DMS114 treated with DMSO at 0.1 percent for 48 hours (cell line): ENCODE data around the gene EIF3L.

Source experiments
- DNase-seq: peaks from one replicate; lab custom pipeline; 2025; ENCODE audit not compliant: unreplicated experiment; lab: John Stamatoyannopoulos, UW

The EIF3L gene

DNA sequence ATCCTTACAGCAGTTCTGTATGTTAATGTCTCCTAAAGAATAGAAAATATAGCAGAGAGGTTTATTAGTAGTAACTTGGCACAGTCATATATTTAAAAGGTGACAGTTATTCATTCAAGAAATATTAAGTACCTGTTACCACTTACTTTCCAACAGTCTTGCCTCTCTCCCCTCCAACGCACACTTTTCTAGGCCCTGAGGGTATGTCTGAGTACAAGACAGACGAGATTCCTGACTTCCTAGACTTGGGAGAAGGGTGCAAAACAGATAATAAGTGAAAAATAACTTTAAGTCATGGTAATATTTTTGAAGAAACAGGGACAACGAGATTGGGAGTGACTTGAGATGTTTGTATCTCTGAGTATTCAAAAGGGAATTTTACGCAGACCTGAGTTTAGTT lies 1.6 kb downstream of the EIF3L start:
- no peak for DNase-seq

DNA sequence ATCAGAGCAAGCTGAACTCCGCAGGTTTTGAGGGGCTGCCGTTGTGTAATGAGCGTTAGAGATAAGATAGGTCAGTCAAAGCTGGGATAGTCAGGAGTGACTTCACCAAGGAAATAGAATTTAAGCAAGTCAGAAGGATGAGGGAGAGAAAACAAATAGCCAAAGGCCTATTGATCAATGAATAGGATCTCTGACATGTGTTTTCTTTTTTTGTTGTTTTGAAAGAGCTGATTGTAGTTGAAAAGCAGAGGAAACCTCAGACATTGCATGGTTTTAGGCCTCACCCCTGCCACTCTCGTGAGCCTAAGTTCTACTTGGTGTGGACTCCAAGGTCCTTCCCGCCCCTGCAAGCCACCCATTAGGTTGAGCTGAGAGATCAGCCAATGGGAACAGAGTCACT lies 3.2 kb downstream of the EIF3L start:
- no peak for DNase-seq

DNA sequence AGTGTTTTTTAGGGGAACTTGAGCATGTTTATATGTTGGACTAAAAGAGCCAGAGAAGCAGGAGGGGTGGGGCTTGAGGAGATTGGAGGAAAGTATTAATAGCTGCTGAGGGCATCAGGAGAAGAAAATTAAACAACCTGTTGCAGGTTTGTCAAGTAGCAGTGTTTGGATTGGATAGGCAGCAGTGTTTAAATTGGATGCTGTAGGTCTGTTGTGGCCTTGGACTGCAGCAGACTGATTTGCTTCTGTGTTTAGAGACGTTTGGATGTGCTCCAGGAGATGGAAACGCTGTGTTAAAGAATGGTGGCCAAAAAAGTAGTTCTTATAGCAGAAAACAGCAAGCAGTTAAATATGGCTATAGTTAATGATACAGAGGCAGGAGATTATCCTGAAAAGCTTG lies 5.7 kb downstream of the EIF3L start:
- no peak for DNase-seq

DNA sequence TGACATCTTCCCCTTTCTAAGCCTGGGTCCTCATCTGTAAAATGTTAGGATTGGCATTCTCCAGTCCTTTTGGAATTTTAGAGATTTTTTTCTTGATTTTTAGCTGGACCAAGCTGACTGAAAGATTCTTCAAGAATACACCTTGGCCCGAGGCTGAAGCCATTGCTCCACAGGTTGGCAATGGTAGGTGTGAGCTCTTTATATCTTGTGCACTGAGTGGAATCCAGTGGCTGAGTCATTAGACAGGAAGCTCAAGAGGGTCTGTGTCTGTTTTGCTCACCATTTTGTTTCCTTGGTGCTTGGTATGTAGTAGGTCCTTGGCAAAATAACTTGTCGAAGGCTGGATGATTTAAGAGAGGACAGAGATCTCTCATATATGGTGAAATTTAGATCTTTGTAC lies 6.2 kb downstream of the EIF3L start:
- DNase-seq, result no peak

DNA sequence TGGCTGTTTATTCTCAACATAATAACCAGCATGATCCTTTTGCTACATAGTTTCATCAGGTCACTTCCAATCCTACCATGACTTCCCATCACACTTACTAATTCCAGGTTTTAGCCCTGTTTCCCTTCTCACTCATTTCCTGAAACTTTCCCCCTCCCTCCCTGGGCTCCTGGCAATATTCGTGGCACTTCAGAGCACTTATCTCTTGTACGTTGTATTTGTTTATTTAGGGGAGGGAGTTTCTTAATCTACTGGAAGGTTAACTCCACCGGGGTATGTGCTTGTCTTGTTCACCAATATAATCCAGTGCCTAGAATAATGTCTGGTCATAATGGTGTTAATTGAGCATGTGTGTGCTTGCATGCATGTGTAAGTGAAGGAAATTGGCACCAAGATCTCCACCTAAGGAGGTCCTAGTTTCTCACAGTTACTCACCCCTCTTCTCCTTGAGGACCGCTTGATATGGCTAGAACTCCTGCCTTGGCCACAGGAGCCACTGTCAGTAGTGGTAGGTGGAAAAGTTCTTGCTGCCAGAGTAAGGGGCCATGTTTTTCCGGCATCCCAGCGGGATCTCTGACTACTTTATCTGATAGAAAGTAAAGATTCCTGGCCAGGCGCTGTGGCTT lies 11.7 kb downstream of the EIF3L start:
- no peak for DNase-seq

DNA sequence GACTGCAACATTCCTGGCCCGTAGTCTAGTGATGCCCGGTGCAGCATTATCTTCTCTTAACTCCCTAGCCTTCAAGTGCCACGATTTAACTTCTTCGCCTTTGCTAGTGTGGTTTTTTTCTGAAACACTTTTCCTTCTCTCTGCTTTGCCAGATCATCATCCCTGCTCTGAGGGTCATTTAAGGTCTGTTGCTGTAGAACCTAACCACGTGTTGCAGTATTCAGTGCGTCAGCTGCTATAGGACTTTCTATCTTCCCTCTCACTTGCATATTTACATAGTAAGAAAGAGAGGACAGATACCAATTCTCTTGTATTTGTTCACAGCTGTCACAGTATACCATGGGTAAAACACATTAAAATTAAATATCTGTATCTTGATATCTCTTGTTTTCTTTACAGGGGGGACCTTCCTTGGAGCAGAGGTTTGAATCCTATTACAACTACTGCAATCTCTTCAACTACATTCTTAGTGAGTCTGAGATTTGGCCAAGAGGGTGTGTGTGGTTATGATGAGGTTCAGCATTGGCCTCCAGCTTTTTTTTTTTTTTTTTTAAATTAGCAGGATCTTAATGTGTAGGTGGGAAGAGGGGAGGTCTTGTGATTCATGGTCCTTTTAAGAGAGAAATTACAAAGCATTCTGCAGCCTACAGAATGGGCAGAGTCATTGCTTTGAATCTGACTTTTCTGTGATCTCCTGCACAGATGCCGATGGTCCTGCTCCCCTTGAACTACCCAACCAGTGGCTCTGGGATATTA lies 13.5 kb downstream of the EIF3L start:
- no peak for DNase-seq

DNA sequence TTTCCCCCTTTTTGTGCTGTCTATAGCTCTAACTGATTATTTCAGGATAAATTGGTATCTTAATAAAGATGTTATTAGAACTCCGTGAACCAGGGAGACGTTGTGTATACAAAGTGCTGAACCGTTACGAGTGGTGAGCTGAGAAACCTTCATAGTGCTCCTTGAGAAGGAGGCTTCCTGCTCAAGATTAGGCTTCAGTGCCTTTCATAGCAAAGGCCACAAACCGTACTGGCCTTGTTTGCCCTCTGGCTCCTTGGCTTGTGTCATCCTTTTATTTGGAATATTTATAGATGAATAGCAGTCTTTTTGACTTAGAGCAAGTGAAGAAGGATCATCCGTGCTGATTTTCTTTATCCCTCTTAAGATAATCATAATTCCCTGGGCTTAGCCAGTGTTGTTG lies 16.3 kb downstream of the EIF3L start:
- DNase-seq, result no peak

DNA sequence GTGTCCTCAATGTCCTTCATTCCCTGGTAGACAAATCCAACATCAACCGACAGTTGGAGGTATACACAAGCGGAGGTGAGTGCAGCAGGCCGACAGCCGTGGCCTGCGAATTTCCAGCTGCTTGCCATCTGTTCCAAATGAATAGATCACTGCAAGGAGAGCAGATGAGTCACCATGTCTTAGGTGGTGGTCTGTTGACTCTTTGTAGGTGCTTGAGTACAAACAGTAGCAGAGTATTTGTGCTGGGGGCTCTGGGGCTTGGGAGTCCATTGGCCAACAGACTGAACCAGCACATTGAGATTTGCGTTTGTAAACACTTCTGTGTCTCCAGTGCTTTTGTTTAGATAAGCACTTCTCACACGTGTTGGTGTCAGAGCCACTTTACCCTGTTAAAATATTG lies 21.1 kb downstream of the EIF3L start:
- no peak for DNase-seq

DNA sequence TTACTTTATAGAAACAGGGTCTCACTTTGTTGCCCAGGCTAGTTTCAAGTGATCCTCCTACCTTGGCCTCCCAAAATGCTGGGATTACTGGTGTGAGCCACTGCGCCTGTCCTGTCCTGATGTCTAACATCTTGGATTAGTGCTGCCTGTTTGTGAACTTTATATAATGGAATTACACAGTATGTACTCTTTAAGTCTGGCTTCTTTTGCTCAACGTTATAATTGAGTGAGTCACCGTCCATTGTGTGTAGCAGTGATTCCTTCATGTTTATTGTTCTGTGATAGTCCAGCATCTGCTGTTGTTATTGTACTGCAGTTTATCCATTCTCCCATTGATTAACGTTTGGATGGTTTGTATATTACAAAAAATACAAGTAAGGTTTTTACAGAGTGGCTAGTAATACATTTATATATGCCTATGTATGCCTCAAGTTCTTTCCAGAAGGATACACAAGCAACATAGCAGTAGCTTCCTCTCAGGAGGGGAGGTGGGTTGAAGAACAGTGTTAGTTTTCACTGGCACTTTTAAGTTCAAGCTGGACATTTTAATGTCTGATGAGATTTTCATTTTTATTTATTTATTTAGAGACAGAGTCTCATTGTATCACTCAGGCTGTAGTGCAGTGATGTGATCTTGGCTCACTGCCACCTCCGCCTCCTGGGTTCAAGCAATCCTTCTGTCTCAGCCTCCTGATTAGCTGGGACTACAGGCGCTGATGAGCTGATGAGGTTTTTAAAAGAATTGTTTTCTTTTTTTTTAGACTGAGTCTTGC lies 31.6 kb downstream of the EIF3L start:
- DNase-seq, result no peak

DNA sequence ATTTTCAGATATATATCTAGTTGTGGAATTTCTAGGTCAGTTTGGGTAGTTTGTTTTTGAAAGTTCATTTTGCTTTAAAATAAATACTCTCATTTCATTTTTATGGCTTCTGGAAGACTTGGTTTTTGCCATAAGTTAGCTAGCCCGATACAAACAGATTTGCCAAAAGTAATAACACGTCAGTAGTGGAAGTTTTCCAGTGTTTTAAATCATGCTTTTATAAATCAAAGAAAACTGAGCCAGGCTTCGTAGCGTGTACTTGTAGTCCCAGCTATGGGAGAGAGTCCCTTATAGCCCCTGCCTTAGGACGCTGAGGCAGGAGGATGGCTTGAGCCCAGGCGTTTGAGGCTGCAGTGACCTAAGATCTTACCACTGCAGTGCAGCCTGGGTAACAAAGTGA lies 35.2 kb downstream of the EIF3L start:
- DNase-seq, result no peak

DNA sequence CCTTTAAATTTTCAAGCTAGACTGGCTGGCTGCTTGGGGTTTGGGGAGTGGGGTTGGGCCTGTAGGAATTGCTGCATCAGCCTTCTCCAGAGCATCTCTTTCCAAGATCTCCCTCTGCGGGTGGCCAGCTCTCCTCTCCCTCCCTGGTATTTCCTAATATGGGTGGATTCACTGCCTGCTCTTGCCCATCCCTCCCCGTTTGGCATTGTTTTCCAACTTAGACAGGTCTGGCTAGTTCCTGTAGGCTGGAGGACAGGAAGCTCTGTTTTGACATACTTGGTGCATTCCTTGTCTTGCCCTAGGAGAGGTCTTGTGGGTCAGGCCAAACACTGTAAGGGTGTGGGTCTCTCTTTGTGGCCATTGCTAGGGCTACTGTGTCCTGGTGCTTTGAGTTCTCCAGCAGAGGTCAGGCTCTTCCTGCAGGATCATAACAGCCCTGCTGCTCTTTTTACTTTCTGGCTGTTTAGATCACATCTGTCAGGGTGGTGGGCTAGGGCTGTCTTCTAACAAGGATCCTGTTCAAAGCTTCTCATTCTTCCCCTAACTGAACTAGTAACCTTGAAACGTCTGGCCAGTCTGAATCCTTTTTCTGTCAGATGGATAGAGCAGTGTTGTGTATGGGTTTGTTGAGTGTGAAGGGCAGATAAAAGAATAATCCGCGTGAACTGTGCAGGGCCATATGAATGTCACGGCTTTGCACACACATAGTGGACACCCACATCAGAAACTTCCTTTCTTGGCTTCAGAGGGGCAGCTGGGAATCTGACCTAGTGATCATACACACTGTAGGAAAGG lies 38.6 kb downstream of the EIF3L start:
- DNase-seq, result no peak

DNA sequence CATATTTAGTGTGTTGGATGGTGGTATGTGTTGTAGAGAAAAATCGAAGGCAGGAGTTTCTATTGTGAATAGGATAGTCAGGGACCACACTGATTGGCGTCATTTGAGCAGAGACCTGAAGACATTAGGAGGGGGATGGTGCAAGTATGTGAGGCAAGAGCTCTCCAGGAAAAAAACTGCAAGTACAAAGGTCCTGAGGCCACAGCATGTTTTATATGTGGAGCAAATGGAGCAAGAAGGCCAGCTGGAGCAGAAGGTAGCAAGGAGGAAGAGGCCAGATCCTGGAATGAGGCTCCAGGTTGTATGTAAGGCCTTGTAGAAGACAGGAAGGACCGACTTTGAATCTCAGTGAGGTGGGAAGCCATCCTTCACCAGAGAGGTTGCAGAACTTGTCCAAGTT lies 42.7 kb downstream of the EIF3L start:
- DNase-seq, result no peak

DNA sequence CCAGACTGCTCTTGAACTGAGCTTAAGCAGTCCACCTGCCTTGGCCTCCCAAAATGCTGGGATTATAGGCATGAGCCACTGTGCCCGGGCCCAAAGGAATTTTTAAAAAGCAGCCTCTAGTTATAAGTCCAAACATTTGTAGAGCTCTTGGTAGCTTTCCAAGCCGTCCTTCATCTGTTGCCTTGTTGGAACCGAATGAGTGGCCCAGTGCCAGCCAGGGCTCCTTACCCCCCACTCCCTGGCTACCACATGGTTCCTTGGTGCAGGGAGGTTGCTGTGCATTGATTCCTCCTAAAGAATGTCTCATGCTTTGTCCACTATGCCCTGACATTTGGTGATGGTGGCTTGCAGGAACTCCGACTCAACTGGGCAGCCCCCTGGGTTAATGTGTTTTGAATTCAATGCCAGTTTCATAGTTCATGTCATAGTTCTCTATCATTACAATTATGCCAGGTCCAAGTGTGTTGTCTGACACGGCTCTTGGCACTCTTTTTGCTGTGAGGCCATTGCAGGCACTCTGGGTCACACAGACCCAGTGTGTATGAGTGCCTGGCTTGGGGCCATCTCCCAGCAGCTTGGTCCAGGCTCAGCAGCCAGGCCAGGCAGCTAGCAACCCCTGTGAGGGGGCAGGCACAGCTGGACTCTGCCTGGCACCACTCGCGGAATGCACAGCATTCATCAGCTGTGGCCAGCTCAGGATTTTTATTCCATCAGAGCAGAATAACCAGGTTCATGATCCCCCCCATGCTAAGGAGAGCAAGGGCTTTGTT lies 43.5 kb downstream of the EIF3L start:
- DNase-seq, result no peak

DNA sequence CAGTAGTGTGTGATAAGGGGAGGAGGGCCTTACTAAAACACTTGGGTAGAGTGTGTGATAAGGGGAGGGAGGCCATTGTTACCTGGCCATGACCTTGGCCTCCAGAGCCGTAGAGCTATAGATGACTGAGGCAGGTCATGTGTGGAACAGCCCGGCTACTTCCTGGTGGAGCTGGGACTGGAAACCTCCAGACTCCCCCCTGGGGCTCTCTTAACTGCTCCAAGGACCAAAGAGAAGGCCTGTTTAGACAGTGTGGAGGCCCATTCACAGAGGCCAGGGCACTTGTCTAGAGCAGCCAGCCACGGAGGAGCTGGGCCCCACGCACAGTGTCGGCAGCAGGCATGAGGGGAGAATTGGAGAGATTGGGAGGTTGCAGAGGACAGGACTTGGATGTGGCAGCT lies 44.4 kb downstream of the EIF3L start:
- DNase-seq, result no peak

DNA sequence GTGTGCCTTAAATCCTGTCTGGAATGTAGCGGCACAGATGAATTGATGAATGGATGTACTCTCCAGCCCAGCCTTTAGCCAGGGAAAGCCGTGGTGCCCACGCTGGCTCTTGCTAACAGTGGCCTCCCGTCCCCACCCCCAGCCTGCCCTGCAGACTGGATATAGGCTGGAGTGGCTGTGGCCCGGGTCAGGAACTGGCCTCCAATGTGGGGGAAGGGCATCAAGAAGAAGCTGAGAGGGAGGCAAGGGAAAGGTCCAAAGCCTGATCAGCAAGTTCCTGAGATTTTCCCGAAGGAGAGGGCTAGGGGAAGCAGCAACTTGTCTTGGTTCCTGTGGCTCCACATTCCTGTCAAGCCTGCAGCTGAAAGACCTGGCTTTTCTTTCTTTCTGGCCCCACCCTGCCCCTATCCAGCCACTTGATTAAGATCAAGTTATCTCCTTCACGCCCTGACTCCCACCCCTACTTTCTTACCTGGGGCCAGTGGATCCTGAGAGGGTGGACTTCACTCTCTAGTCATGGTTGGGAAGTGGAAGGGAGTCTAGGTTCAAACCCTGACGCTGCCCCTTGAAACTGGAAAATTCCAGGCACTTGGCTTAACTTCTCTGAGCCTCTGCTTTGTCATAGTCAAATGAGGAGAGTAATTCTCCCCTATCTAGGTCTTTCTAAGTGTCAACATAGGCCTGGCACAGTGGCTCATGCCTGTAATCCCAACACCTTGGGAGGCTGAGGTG lies 45.9 kb downstream of the EIF3L start:
- no peak for DNase-seq

DNA sequence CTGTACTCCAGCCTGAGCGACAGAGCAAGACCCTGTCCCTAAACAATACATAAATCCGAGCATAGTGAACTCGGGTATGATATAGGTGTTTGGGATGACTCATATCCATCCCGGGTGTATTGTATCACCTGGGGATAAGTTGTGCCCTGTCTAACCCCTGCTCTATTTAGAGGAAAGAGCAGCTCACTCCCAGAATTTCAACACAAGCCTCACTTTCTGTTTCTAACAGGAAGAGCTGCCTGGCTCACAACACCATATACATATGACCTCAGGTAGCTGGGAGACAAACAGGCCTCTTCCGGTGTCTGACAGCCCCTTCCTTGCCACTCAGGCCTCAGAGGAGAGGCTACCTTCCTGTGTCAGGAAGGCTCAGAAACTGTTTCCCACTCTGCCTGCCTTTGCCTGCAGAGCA lies 47.0 kb downstream of the EIF3L start:
- DNase-seq, result no peak

DNA sequence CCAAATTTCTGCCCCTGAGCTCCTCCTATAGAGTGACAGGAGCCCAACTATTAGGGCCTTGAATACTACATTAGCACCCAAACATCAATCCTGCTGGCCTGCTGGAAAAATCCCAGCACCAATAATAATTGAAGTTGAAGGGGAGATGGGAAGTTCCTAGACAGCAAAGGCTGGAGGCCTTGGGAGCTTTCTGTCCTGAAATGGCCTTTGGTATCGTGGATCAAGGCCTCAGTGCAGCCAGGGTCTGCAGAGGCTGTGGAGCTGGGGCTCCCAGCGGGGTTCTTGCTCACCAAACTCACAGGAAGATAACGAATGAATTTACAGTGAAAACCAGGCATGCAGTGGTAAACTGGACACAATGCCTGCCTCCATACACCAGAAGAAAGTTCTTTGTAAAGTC lies 47.7 kb downstream of the EIF3L start:
- DNase-seq, result no peak

DNA sequence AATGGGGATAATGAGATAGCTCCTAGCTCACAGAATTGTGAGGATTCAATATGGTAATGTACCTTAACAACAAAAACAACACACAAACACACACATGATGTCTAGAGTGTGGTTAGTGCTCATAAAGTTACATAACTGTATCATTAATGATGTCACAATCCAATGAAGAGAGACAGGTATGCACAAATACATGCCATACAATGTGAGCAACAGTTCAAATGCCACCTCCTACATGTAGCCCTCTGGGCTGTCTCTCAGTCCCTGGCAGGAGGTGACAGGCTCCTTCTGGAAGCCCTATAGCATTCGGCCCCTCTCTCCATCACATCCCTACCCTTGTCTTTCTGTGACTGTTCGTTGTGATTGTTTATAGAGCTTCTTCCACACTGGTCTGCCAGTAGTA lies 48.6 kb downstream of the EIF3L start:
- no peak for DNase-seq

DNA sequence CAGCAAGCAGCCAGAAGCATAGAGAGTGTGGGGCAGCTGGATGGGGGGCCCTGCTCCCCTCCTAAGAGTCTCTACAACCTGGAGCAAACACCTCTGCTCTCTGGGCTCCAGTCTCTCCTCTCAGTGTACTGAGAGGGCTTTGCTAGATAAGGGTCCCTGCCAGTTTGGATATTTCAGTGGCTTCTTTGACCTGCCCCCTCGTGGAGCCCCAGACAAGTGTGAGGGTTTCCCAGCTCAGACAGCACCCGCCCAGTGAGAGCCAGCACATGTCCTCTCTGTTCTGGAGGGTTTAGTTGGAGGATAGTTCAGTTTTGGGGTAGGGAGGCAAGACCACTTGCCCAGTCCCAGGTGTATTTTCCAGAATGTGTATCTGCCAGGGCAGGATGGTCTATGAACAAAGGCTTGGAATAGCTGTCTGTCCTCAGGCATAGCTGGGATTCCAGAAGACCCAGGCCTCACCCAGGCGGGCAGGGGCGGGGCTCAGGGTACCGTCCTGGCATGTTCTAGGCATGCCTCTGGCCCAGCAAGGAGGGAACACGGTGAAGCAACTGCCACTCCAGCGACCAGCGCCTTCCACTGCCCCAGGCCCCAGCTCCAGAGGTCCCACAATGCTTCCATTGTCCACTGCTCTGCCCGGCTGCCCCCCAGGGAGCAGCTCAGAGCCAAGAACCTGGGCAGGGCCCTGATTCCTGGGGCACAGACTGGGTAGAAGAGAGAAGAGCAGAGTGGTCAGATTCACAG lies 49.4 kb downstream of the EIF3L start:
- DNase-seq, result no peak
